Stimulated activated CD8-positive, alpha-beta memory T cell treated with anti-CD3 and anti-CD28 coated beads, Interleukin-4, amount 100 ng/mL, for 48 hours (primary cell): ENCODE measurements around the gene SMIM45.

Experiments used
- DNase-seq: peaks from one replicate; pipeline ENCODE4 v3.0.0-alpha.2; 2020

Gene SMIM45

GRCh38 chr22:41951898-41952474, at the start of gene SMIM45:
Gene SMIM45, plus strand, starts transcription at chr22:41952150.
- DNase-seq: no peak

GRCh38 chr22:41902932-41903421, 49.0 kb upstream of the SMIM45 start:
- no peak for DNase-seq

GRCh38 chr22:41904450-41905410, 47.2 kb upstream of the SMIM45 start:
- DNase-seq: no peak

- DNase-seq: no peak
Measured at GRCh38 chr22:41905411-41906202, 46.3 kb upstream of the SMIM45 start.

- DNase-seq: no peak
Measured at GRCh38 chr22:41906822-41907221, 45.1 kb upstream of the SMIM45 start.

GRCh38 chr22:41907436-41908401, 44.2 kb upstream of the SMIM45 start:
- no peak for DNase-seq

GRCh38 chr22:41908411-41909309, 43.3 kb upstream of the SMIM45 start:
- DNase-seq: no peak

GRCh38 chr22:41909310-41910049, 42.5 kb upstream of the SMIM45 start:
- DNase-seq: no peak

- no peak for DNase-seq
Measured at GRCh38 chr22:41910050-41911000, 41.6 kb upstream of the SMIM45 start.

GRCh38 chr22:41911001-41911611, 40.8 kb upstream of the SMIM45 start:
- no peak for DNase-seq

- DNase-seq: no peak
Measured at GRCh38 chr22:41912338-41913039, 39.5 kb upstream of the SMIM45 start.

GRCh38 chr22:41913040-41913719, 38.8 kb upstream of the SMIM45 start:
- DNase-seq: no peak

- DNase-seq: no peak
Measured at GRCh38 chr22:41913842-41914534, 38.0 kb upstream of the SMIM45 start.

- DNase-seq: no peak
Measured at GRCh38 chr22:41914611-41915034, 37.3 kb upstream of the SMIM45 start.

- peak; percentile 70 for DNase-seq
Measured at GRCh38 chr22:41915035-41915785, 36.7 kb upstream of the SMIM45 start, which contains the start of gene SHISA8. Gene SHISA8, minus strand, starts transcription at chr22:41915074. Its CDS starts 407 bp downstream, at chr22:41914667.
